Measurements from ENCODE around the gene HDGFL2. TPM values are rescaled to one million over a fixed set of nuclear protein-coding genes. Genes with fewer than 3 reads are reported as not detected.
"Not testable (repeated sequence)": the region's sequence is repeated elsewhere in the genome, so short reads cannot be mapped to it uniquely, and the experiment has no call there.

Gene HDGFL2
- total RNA-seq, 2 donors from 2014 or later, result 24.6 to 28.1 TPM

- no peak for DNase-seq (ENCODE audit: low spot score)
- intact Hi-C loops (cut with DNase I), result loop anchor here (5.0 to 10.0 kb wide), 2 partner anchors 254 to 257 kb away; no protein-coding TSS in a partner anchor
These were observed 49.2 kb downstream of the HDGFL2 start for GRCh38 chr19:4521170-4521887.

DNA sequence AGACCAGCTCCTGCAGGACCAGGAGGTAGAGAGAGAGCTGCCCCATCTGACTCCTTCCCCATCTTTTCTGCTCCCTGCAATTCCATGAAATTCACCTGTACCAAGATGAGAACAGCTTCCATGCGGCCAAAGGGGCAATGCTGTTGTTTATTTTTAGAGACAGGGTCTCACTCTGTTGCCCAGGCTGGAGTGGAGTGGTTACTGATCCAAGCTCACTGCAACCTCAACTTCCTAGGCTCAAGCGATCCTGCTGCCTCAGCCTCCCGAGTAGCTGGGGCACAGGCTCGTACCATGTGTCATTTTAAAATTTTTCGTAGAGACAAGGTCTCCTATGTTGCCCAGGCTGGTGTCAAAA is 49.8 kb downstream of the HDGFL2 start:
- intact Hi-C loops (cut with DNase I), result loop anchor here (5.0 to 10.0 kb wide), 2 partner anchors 255 to 257 kb away; no protein-coding TSS in a partner anchor
- DNase-seq (ENCODE audit: low spot score), result no peak

DNA sequence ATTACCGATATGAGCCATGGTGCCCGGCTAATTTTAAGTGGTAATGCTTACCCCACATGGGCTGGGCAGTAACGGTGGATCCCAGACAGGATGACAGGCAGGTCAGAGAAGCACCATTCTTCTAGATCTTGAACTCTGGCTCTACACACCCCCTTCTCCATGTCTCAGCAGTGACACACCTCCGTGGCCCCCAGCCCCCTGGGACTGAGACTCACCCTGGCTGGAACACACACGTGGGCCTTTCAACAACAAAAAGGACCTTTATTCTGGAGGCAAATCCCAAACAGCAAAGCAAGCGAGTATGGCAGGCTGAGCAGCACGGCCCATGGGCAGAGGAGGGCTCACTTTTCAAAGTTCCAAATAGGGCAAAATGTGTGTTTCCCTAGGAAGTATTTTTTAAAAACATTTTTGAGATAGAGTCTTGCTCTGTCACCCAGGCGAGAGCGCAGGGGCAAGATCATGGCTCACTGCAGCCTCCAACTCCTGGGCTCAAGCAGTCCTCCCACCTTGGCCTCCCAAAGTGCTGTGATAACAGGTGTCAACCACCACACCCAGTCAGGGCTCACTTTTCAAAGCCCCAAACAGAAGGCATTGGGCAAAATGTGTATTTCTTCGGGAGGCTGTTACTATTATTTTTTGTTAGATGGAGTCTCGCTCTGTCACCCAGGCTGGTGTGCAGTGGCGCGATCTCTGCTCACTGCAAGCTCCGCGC is 50.4 kb downstream of the HDGFL2 start:
- no peak for DNase-seq (ENCODE audit: low spot score)
- intact Hi-C loops (cut with DNase I), result loop anchor here (5.0 to 10.0 kb wide), 2 partner anchors 255 to 258 kb away; no protein-coding TSS in a partner anchor

GRCh38 chr19:4523306-4524110 is 51.4 kb downstream of the HDGFL2 start:
- intact Hi-C loops (cut with DNase I), result loop anchor here (5.0 to 10.0 kb wide), 2 partner anchors 256 to 259 kb away; no protein-coding TSS in a partner anchor
- DNase-seq (ENCODE audit: low spot score), result no peak

DNA sequence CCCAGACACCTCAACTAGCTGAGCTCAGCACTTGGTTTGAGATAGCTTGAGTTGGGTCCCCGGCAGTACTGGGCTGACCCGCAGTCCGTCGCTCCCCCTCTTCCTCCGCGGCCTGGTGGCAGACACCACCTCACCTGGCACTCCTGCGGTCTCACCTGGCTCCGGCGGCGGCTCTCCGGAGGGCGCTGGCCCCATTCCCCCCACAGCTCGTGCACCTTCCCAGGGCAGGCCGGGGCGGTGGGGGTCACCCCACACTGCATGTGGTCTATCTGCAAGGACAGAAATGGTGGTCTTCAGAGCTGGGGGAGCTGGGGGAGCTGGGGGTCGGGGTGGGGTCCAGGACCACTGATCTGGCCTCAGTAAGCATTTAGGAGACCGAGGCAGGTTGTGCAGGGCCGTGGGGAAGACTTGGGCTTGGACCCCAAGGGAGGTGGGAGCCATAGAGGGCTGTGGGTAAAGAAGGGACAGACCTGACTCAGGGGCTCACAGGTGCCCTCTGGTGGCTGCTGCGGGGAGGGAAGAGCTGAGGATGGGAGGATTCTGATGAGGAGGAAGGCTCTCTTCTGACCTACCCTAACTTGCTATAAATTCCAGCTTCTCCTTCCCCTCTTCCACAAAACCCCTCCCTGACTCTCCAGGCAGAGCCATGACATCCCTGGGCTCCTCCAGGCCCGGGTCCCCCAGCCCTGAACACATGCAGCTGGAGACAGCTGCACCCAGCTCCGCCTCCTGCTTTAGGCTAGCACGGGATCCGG is 52.9 kb downstream of the HDGFL2 start:
- no peak for DNase-seq (ENCODE audit: low spot score)
- intact Hi-C loops (cut with DNase I), result loop anchor here (5.0 to 10.0 kb wide), 2 partner anchors 258 to 260 kb away; no protein-coding TSS in a partner anchor

DNA sequence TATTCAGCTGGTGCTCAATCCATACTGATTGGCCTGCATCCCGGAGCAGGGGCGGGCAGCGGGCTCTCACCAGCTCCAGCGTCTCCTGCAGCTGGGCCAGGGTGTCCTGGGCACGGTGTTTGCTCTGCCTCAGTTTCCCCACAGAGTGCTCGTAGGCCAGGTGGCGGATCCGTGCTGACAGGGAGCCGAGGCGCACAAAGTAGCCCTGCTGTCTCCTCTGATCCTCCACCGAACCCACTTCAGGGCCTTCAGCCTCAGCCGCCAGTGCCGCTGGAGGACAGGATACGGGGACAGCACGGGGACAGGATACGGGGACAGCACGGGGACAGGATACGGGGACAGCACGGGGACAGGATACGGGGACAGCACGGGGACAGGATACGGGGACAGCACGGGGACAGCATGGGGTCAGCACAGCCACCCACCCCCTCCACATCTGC is 53.5 kb downstream of the HDGFL2 start:
- DNase-seq (ENCODE audit: low spot score), result no peak
- intact Hi-C loops (cut with DNase I), result loop anchor here in 1 of 2 donors (10.0 kb wide), 1 partner anchor 261 kb away; no protein-coding TSS in a partner anchor

GRCh38 chr19:4527377-4527776 is 55.3 kb downstream of the HDGFL2 start:
- not testable (repeated sequence) for DNase-seq (ENCODE audit: low spot score)
- intact Hi-C loops (cut with DNase I), result loop anchor here in 1 of 2 donors (10.0 kb wide), 1 partner anchor 263 kb away; no protein-coding TSS in a partner anchor

DNA sequence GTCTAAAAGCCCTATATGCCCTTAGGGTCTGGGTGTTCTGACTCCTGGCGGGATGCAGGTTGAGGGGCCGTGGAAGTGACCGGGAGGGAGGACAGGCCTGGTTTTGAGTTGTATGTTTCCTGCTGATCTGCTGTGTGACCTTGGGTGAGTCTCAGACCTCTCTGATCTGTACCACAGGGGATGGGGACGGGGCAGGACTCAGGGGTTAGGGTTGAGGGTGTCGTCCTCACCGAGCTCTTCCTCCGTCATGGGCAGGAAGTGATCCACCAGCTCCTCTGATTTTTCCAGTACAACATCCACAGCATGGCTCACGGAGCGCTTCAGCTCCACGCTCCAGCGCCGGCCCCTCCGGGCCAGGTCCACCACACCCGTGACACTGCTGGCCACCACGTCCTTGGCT is 56.7 kb downstream of the HDGFL2 start:
- DNase-seq (ENCODE audit: low spot score), result no peak
- intact Hi-C loops (cut with DNase I), result loop anchor here in 1 of 2 donors (10.0 kb wide), 1 partner anchor 264 kb away; no protein-coding TSS in a partner anchor

- intact Hi-C loops (cut with DNase I), result loop anchor here (1.0 to 10.0 kb wide), 2 partner anchors 26 to 265 kb away; no protein-coding TSS in a partner anchor
- DNase-seq (ENCODE audit: low spot score), result no peak
These were observed 57.9 kb downstream of the HDGFL2 start for GRCh38 chr19:4529924-4530522.

GRCh38 chr19:4531562-4532165 is 59.6 kb downstream of the HDGFL2 start:
- DNase-seq (ENCODE audit: low spot score), result no peak
- intact Hi-C loops (cut with DNase I), result no loop called here

GRCh38 chr19:4533334-4533733 is 61.2 kb downstream of the HDGFL2 start:
- intact Hi-C loops (cut with DNase I), result loop anchor here in 1 of 2 donors (1.0 kb wide), 1 partner anchor 73 kb away; no protein-coding TSS in a partner anchor

DNA sequence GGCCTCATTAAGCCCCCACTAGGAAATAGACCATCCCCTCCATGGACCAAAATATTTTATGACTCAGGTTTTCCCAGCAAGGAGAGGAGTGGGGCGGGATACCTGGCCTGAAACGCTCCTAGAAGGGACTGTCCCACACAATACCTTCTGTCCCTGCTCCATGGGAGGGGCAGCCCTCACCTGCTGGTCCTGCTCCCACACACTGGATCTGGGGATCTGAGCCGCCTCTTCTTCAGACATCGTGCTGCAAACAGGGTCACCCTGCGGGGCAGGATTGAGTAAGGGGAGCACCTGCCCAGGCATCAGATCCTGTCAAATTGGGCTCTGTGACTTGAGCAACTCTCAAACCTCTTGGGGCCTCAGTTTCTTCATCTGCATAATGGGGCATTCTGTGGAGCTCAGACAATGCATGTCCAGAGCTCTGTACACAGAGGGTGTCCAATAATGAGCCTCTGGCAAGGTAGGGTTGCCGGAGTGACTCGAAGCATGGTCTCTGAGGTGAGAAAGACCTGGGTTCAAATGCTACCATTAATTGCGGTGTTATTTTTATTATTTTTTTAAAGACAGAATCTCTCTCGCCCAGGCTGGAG is 61.8 kb downstream of the HDGFL2 start:
- intact Hi-C loops (cut with DNase I), result loop anchor here in 1 of 2 donors (1.0 kb wide), 1 partner anchor 74 kb away; no protein-coding TSS in a partner anchor

More at GRCh38 chr19:4533334-4533733, 61.2 kb downstream of the HDGFL2 start:
- no peak for DNase-seq (ENCODE audit: low spot score)

GRCh38 chr19:4534836-4535658 is 63.0 kb downstream of the HDGFL2 start, which contains the start of gene PLIN5:
Gene PLIN5 (minus strand): TSS chr19:4535224. CDS start chr19:4534074, 1,150 bp downstream.
- intact Hi-C loops (cut with DNase I), result no loop called here

More for the DNA sequence above, 61.8 kb downstream of the HDGFL2 start:
- no peak for DNase-seq (ENCODE audit: low spot score)

GRCh38 chr19:4536798-4537197 is 64.7 kb downstream of the HDGFL2 start:
- intact Hi-C loops (cut with DNase I), result no loop called here
- DNase-seq (ENCODE audit: low spot score), result no peak

More at GRCh38 chr19:4534836-4535658, 63.0 kb downstream of the HDGFL2 start, which contains the start of gene PLIN5:
- no peak for DNase-seq (ENCODE audit: low spot score)

DNA sequence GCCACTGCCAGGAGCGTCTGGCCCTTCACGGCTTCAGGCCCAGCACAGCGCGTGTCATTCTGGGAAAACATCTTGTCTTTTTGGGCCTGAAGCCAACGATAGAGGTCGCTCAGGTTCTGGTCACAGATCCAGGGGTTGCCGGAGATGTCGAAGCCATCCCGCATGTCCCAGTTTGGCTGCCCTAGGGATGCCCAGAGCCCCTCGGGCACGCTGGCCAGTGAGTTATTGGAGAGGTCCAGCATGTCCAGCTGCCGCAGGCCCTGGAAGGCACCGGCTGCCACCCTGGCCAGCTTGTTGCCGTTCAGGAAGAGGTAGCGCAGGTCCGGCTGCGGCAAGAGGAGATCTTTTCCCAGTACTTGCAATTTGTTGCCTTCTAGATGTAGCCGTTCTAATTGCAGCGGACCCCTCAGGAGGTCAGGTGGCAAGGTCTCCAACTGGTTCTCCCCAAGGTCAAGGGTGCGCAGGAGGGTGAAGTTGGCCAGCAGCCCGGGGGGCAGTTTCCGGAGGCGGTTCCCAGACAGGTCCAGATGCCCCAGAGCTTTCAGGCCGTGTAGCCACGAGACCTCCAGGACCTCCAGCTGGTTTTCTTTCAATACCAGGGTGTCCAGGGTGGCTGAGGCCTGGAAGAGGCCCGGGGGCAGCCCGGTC is 66.0 kb downstream of the HDGFL2 start:
- intact Hi-C loops (cut with DNase I), result no loop called here
- no peak for DNase-seq (ENCODE audit: low spot score)

DNA sequence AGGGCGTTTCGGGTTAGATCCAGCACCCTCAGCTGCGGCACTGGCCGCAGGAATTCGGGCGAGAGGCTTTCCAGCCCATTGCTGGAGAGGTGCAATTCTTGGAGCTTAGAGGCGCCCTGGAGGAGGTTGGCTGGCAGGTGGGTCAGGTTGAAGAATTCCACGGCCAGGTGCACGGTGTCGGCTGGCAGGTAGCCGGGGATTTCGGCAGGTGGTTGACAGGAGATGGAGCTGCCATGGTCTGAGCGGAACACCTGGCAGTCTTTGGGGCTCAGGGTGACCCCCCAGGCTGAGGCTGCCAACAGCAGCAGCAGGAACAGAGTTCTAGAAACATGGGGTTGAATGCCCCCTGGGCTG is 66.5 kb downstream of the HDGFL2 start:
- DNase-seq (ENCODE audit: low spot score), result no peak
- intact Hi-C loops (cut with DNase I), result no loop called here
